ENCODE measurements around the gene FBXO33. TPM values are rescaled to one million over a fixed set of nuclear protein-coding genes. Genes with fewer than 3 reads are reported as not detected.

FBXO33 gene
- total RNA-seq, 2 experiments from 2014 or later: 16.1 to 16.4 TPM

DNA sequence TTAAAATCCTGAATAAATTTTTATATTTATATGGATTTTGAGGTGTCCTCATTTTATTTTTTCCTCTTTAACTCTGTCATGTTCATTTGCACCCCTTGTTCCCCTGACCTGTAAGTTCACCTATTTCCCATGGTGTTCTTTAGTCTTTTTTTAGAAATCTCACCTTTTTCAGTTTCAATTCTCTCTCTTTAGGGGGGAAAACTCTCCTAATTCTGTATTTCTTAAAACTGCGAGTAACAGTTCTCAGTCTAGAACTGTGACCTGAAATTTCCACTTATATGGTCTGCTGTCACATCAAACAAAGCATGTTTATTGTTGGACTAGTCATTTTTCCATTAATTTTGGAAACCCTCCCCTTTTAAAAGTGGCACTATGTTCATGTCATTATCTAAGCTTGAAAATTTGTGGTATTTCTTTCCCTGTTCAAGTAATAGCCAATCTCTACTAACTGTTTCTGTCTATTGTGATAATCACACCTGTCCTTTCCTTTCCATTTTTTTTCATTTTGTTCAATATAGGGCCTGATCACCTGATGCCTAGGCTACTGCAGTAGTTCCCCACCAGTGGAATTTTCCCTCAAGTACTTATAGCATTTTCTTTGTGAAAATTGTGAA lies 14.0 kb upstream of the FBXO33 start:
- intact Hi-C loops (cut with micrococcal nuclease): loop anchor here (1.0 to 5.0 kb wide), 2 partner anchors 14 to 179 kb away; partner anchors contain the start of gene FBXO33
- H3K27ac Mint-ChIP-seq: no peak overlapping the region
- H3K36me3 Mint-ChIP-seq (ENCODE audit: low read depth): no peaks in the 10 kb centered on the region

DNA sequence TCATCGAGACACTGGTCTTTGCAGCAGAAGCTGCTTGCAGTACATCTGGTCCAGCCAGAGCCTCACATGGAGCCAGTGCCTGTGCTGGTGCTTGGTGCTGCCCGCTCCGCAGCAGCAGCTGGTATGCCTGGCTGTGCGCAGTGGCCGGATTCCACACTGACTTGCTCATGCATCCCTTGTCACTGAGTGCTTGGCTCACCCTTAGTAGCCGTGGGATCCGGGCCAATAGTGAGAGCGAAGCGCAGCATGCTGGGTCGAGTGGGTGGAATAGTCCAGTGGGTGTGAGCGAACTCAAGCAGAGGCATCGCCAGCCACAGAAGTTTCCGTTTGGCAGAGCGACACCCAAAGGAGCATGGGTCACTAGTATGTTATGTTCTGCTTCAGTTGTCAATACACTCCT lies 10.1 kb upstream of the FBXO33 start:
- DNase-seq: no peak
- no peaks in the 10 kb centered on the region for H3K9me3 Mint-ChIP-seq
- H3K36me3 Mint-ChIP-seq (ENCODE audit: low read depth): no peaks in the 10 kb centered on the region
- no peaks in the 10 kb centered on the region for H3K27me3 Mint-ChIP-seq (ENCODE audit: low read depth)
- H3K4me1 Mint-ChIP-seq (ENCODE audit: low read depth): peaks cover 17% of the 10 kb centered on the region
- CTCF ChIA-PET: interaction anchor here (1.0 to 1.5 kb wide), 2 partner anchors 12 to 15 kb away, joined by 3 read pairs; no protein-coding TSS in a partner anchor
- intact Hi-C loops (cut with micrococcal nuclease): no loop called here
- no peak overlapping the region for H3K27ac Mint-ChIP-seq
- H3K4me3 Mint-ChIP-seq: no peak overlapping the region

More for the DNA sequence above, 14.0 kb upstream of the FBXO33 start:
- Mint-ChIP-seq H3K4me1 (ENCODE audit: low read depth) (peaks cover 39% of the 10 kb centered on the region), H3K4me3 (no peak overlapping the region), H3K27me3 (ENCODE audit: low read depth) (no peaks in the 10 kb centered on the region), H3K9me3 (no peaks in the 10 kb centered on the region)
- CTCF ChIA-PET: interaction anchor here (0.7 to 1.6 kb wide), 2 partner anchors 8 kb away, joined by 3 to 4 read pairs; no protein-coding TSS in a partner anchor
- DNase-seq: no peak

DNA sequence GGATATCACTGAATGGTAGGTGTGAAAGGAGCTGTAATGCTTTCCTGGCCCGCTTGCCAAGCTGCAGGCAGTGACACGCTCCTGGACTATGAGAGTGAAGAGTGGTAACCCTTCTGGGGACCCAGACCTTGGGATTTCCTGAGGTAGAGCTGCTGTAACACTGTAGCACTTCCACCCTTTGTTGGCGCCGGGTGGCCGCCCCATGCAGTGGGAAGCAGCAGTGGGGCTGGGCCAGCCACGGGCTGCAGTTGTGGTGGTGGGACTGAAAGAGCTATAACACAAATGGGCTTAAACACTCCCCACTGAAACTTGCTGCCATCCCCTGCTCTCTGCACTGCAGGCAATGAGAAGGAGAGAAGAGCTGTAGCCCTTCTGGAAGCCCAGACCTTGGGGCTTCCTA lies 9.6 kb upstream of the FBXO33 start:
- Mint-ChIP-seq H3K36me3 (ENCODE audit: low read depth) (no peaks in the 10 kb centered on the region), H3K4me3 (no peak overlapping the region), H3K27ac (no peak overlapping the region), H3K27me3 (ENCODE audit: low read depth) (no peaks in the 10 kb centered on the region), H3K4me1 (ENCODE audit: low read depth) (peaks cover 12% of the 10 kb centered on the region), H3K9me3 (no peaks in the 10 kb centered on the region)
- DNase-seq: no peak
- CTCF ChIA-PET: interaction anchor here (1.0 to 1.5 kb wide), 2 partner anchors 12 to 15 kb away, joined by 3 read pairs; no protein-coding TSS in a partner anchor
- intact Hi-C loops (cut with micrococcal nuclease): no loop called here

DNA sequence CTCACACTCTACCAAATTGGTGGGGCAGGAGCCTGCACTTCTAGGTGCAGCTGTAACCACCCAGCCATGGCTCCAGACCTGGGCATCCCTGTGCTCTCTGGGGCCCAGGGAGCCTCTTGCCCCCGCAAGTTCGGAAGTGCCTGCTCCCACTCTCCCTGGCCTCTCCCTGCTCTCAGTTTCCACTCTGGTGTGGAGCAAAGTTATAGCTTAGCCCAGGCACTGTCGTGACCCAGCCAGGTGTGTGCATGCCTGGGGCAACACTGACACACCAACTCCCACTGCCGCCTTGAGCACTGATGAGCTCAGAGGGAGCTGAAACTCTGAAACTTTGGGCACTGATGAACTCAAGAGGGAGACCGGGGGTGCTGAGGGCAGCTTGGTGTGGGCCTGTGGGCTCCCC lies 8.7 kb upstream of the FBXO33 start:
- Mint-ChIP-seq H3K4me1 (ENCODE audit: low read depth) (peaks cover 4% of the 10 kb centered on the region), H3K4me3 (no peak overlapping the region), H3K36me3 (ENCODE audit: low read depth) (no peaks in the 10 kb centered on the region), H3K27me3 (ENCODE audit: low read depth) (no peaks in the 10 kb centered on the region), H3K9me3 (no peaks in the 10 kb centered on the region), H3K27ac (no peak overlapping the region)
- CTCF ChIA-PET: interaction anchor here (1.5 kb wide), 1 partner anchor 11 kb away, joined by 3 read pairs; no protein-coding TSS in a partner anchor
- DNase-seq: no peak
- intact Hi-C loops (cut with micrococcal nuclease): no loop called here

DNA sequence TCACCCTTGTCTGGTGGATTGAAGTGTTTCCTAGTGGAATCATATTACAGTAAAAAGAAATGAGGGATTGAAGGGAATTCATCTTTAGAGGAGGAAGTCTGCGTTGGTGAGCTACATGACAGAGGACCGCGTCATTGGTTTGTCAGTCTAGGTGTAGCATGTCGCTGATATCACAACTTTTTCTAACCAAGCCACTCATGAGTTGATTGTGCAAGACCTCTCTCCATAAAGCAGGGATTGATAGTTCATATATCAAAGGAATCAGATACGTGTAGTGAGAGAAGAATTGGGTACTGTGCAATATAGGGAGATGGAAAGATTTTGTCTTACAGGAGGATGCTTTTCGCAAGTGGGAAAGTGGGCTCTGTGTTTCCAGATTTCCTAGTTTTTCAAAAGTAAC lies 3.0 kb upstream of the FBXO33 start:
- Mint-ChIP-seq H3K27ac (no peak overlapping the region), H3K27me3 (ENCODE audit: low read depth) (no peaks in the 10 kb centered on the region), H3K4me3 (no peak overlapping the region), H3K36me3 (ENCODE audit: low read depth) (peaks cover 6% of the 10 kb centered on the region), H3K4me1 (ENCODE audit: low read depth) (peaks cover 14% of the 10 kb centered on the region), H3K9me3 (no peaks in the 10 kb centered on the region)
- no peak for DNase-seq
- intact Hi-C loops (cut with micrococcal nuclease): no loop called here
- CTCF ChIA-PET: no interaction called here

DNA sequence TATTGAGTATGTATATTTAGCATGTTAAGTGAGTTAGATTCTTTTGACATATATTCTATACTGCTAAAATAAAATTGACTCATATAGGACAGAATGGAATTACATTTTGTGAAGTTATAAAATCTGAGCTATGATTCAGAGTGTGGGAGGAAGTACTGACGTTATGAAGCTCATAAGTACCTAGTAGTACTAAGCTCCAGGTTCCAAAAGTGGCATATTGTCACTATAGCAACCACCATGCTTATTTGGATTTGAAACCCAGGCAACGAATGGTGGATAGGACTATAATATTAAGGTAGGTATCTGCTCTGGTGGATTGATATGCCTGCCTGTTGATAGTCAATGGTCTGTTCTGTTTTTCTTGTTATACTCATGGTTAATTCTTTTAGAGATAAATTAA lies 2.2 kb upstream of the FBXO33 start:
- Mint-ChIP-seq H3K9me3 (no peaks in the 10 kb centered on the region), H3K4me3 (no peak overlapping the region), H3K27ac (no peak overlapping the region), H3K36me3 (ENCODE audit: low read depth) (peaks cover 6% of the 10 kb centered on the region), H3K4me1 (ENCODE audit: low read depth) (peaks cover 22% of the 10 kb centered on the region), H3K27me3 (ENCODE audit: low read depth) (no peaks in the 10 kb centered on the region)
- intact Hi-C loops (cut with micrococcal nuclease): no loop called here
- no peak for DNase-seq
- CTCF ChIA-PET: interaction anchor here (0.8 to 1.1 kb wide), 3 partner anchors 14 to 176 kb away, joined by 3 read pairs; no protein-coding TSS in a partner anchor

DNA sequence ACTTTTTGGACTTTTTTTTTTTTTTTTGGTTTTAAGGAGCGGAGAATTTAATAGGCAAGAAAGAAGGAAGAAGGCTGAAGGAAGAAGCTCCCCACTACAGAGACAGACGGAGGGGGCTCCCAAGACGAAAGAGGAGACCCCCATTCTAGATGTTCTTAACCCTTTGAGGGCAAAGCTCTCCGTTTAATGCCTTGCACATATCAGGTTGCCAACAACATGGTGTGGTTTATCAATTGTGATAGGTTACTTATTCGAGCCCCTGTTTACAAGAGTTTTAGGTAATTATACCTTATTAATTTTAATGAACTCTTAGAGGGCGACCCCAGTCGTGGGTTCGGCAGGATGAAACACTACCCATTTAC lies 1.2 kb upstream of the FBXO33 start:
- Mint-ChIP-seq H3K4me1 (ENCODE audit: low read depth) (peaks cover 30% of the 10 kb centered on the region), H3K36me3 (ENCODE audit: low read depth) (peaks cover 6% of the 10 kb centered on the region), H3K9me3 (no peaks in the 10 kb centered on the region), H3K27ac (peak overlapping the region; percentile 95), H3K4me3 (peak overlapping the region; percentile 100), H3K27me3 (ENCODE audit: low read depth) (no peaks in the 10 kb centered on the region)
- CTCF ChIA-PET: interaction anchor here (0.6 to 1.1 kb wide), 3 partner anchors 15 to 175 kb away, joined by 3 to 4 read pairs (median 3); no protein-coding TSS in a partner anchor
- DNase-seq: no peak
- intact Hi-C loops (cut with micrococcal nuclease): loop anchor here (2.0 kb wide), 1 partner anchor 35 kb away; no protein-coding TSS in a partner anchor

DNA sequence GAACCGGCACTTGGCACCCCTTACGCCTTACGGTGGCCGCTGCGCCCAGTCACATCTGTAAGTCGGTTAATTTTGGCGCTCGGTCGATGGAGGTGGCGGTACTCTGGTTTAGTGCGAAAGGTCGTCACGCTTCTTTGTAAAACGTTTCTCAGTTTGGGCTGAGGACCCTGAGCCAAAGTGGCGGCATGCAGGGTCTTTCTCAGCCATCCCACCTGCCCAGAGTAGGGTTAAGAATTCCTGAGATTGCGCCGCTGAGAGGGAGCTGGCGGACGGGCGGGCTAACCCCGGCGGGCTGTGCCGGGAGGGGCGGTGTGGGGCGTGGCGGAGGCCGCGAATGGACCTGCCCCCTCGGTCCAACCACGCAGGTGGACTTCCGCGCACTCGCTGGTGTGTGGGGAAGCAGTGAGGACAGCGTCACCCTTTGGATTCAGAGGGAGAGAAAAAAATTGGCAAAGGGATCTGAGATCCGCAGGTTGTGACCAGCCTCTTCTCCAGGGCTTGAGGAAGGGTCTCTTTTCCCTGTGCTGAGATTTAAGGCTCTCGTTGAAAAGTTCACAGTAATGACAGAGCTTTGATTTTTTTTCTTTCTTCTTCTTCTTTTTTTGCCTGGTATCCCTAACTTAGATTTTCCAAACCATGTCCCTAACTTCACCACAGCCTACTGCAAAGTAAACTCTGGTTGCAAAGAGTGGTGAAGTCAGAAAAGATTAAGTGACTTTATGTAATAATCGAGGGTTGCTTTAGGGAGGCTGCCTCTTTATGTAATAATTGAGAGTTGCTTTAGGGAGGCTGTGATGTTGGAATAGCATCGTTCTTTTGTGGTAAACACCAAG lies 602 bp upstream of the FBXO33 start:
- Mint-ChIP-seq H3K36me3 (ENCODE audit: low read depth) (peaks cover 6% of the 10 kb centered on the region), H3K27me3 (ENCODE audit: low read depth) (no peaks in the 10 kb centered on the region), H3K27ac (peak overlapping the region; percentile 95), H3K4me1 (ENCODE audit: low read depth) (peaks cover 35% of the 10 kb centered on the region), H3K4me3 (peak overlapping the region; percentile 100), H3K9me3 (no peaks in the 10 kb centered on the region)
- peak; percentile 79 for DNase-seq
- CTCF ChIA-PET: interaction anchor here (0.6 to 2.0 kb wide), 3 partner anchors 11 to 201 kb away, joined by 4 to 11 read pairs (median 4); no protein-coding TSS in a partner anchor
- intact Hi-C loops (cut with micrococcal nuclease): loop anchor here (1.0 to 2.0 kb wide), 12 partner anchors 13 to 1368 kb away; partner anchors contain the start of genes GEMIN2, PNN, SEC23A and TRAPPC6B

DNA sequence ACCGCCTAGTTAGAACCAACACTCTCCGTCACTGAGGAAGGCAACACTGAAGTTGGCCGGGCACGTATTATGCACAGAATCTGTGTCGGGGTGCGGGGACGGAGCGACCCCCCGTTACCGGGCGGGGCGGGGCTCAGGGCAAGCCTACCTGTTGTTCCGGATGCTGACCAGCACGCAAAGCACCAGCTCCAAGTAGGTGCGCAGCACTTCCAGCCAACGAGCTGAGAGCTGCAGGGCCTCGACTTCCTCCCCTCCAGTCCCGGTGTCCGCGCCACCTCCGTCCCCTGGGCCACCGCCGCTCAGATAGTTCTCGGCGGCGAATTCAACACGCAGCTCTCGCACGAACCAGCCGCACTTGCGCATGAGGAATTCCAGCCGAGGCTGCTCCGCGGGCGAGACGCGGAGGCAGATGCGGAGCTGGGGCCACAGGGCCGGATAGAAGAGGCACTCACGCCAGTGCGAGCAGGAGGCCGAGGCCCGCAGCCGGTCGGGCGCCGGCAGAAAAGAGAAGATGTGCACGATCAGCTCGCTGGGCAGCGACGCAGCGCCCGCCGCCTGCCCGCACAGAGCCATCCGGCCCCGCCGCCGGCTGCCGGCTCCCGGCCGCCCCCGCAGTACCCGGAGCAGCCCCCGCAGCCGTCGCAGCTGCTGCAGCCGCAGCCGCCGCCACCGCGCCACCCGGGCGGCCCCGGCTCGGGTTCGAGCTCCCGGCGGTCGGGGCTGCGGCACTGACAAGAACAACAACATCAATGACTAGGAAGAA lies 636 bp downstream of the FBXO33 start:
- Mint-ChIP-seq H3K4me3 (peak overlapping the region; percentile 100), H3K9me3 (no peaks in the 10 kb centered on the region), H3K36me3 (ENCODE audit: low read depth) (peaks cover 6% of the 10 kb centered on the region), H3K27ac (peak overlapping the region; percentile 100), H3K27me3 (ENCODE audit: low read depth) (no peaks in the 10 kb centered on the region), H3K4me1 (ENCODE audit: low read depth) (peaks cover 41% of the 10 kb centered on the region)
- DNase-seq: peak; percentile 61
- intact Hi-C loops (cut with micrococcal nuclease): loop anchor here (1.0 to 2.0 kb wide), 12 partner anchors 15 to 1366 kb away; partner anchors contain the start of genes GEMIN2, PNN, SEC23A and TRAPPC6B
- CTCF ChIA-PET: interaction anchor here (0.7 to 2.0 kb wide), 5 partner anchors 10 to 262 kb away, joined by 3 to 11 read pairs (median 4); partner anchors contain the start of gene TRAPPC6B

DNA sequence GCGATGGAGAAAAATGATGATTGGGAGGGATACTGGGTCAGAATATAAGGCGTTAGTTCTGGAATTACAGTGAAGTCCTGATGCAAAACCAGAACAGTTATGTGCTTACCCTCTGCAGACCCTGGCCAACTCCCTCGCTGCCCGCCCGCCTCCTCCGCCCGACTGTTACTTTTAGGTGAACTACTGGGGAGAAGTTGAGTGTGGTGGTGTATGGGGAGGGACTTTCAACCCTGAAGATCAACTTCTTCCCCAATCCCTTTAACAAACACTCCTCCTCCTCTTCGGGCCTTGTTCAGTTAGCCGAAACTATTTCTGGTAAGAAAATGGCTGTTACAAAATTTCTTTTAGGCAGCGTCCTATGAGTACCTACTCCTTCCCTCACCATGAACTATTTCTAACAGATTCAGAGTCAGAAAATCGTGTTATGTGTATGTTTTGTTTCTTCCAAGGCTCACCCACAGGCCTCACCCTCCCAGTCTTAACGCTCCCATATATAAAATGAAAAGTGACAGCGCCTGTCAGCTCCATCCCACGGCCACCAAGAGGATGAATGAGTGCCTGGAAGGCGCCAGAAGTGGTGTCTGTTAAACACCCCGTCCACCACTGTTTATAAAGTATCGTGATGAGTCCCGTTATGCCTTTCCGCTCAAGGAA lies 1.3 kb downstream of the FBXO33 start:
- Mint-ChIP-seq H3K4me3 (peak overlapping the region; percentile 100), H3K9me3 (no peaks in the 10 kb centered on the region), H3K27ac (peak overlapping the region; percentile 90), H3K27me3 (ENCODE audit: low read depth) (no peaks in the 10 kb centered on the region), H3K4me1 (ENCODE audit: low read depth) (peaks cover 47% of the 10 kb centered on the region), H3K36me3 (ENCODE audit: low read depth) (peaks cover 6% of the 10 kb centered on the region)
- CTCF ChIA-PET: interaction anchor here (0.7 to 2.0 kb wide), 5 partner anchors 9 to 261 kb away, joined by 3 to 11 read pairs (median 3); partner anchors contain the start of gene TRAPPC6B
- DNase-seq: peak; percentile 56
- intact Hi-C loops (cut with micrococcal nuclease): loop anchor here (1.0 kb wide), 1 partner anchor 161 kb away; no protein-coding TSS in a partner anchor

DNA sequence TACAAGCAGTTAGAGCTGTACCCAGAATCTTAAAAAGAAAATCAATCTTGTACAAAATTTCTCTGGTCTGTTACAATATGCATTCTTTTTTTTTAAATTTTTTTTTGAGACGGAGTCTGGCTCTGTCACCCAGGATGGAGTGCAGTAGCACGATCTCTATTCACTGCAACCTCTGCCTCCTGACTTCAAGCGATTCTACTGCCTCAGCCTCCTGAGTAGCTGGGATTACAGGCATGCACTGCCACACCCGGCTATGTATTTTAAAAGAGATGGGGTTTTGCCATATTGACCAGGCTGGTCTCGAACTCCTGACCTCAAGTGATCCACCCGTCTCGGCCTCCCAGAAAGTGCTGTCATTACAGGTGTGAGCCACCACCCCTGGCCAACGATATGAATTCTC lies 4.1 kb downstream of the FBXO33 start:
- Mint-ChIP-seq H3K27me3 (ENCODE audit: low read depth) (no peaks in the 10 kb centered on the region), H3K27ac (no peak overlapping the region), H3K4me1 (ENCODE audit: low read depth) (peaks cover 55% of the 10 kb centered on the region), H3K9me3 (no peaks in the 10 kb centered on the region), H3K36me3 (ENCODE audit: low read depth) (peaks cover 6% of the 10 kb centered on the region), H3K4me3 (no peak overlapping the region)
- CTCF ChIA-PET: interaction anchor here (0.7 to 4.3 kb wide), 5 partner anchors 17 to 331 kb away, joined by 3 to 33 read pairs (median 3); no protein-coding TSS in a partner anchor
- intact Hi-C loops (cut with micrococcal nuclease): no loop called here
- DNase-seq: no peak
